PC-3 (cell line): ENCODE results near the gene EXOC8. TPM values are rescaled to one million over a fixed set of nuclear protein-coding genes. Genes with fewer than 3 reads are reported as not detected.

ENCODE experiments used
- ATAC-seq: fragments of 200-7000 bp; cut with Tn5 transposase; 2 replicates; pipeline ENCODE4 v1.9.1; 2020; ENCODE audit warnings: mild to moderate bottlenecking, moderate library complexity
- BruUV-seq: library from RNA; stranded (reverse); fragments of 400-500 nt; replicated peaks from 2 replicates; lab custom pipeline; 2021; lab: Mats Ljungman, UMichigan
- CTCF ChIA-PET: fragments of 300-600 bp; sonication (Branson Sonifier 250); formaldehyde crosslinking; loops from one replicate; lab custom pipeline; 2022; ENCODE audit warnings: antibody characterized with exemption; lab: Charles Lee
- POLR2A ChIA-PET: fragments of 300-600 bp; sonication (Branson Sonifier 250); formaldehyde crosslinking; loops from one replicate; lab custom pipeline; 2022; ENCODE audit warnings: antibody characterized with exemption; ENCODE audit not compliant: unreplicated experiment; lab: Charles Lee
- DNase-seq: peaks from one replicate; pipeline ENCODE4 v3.0.0-alpha.2; 2015
- H2AFZ ChIP-seq: fragments of 300-600 bp; sonication (generic); 2 replicates; pipeline ENCODE4 v1.6.0; 2016; ENCODE audit warnings: antibody characterized with exemption, low read length
- H3F3A ChIP-seq: fragments of 300-600 bp; sonication (generic); one replicate; pipeline ENCODE4 v1.6.0; 2017; ENCODE audit warnings: antibody characterized with exemption, low read length, control low read depth, mild to moderate bottlenecking; ENCODE audit not compliant: unreplicated experiment
- H3K27ac ChIP-seq: fragments of 300-600 bp; sonication (generic); 2 replicates; pipeline ENCODE4 v1.5.1; 2016; ENCODE audit warnings: mild to moderate bottlenecking, low read length
- H3K27me3 ChIP-seq: fragments of 300-600 bp; sonication (generic); 2 replicates; pipeline ENCODE4 v1.6.1; 2016; ENCODE audit warnings: low read length, mixed read lengths
- H3K36me3 ChIP-seq: fragments of 300-600 bp; sonication (generic); 2 replicates; pipeline ENCODE4 v1.6.1; 2016; ENCODE audit warnings: low read depth, mixed run types, low read length, mixed read lengths
- H3K4me1 ChIP-seq: fragments of 300-600 bp; sonication (generic); 2 replicates; pipeline ENCODE4 v1.5.1; 2016; ENCODE audit warnings: low read length; ENCODE audit not compliant: insufficient read depth
- H3K4me2 ChIP-seq: fragments of 300-600 bp; sonication (generic); 2 replicates; pipeline ENCODE4 v1.6.0; 2016; ENCODE audit warnings: low read length
- H3K4me3 ChIP-seq: fragments of 300-600 bp; sonication (generic); 2 replicates; pipeline ENCODE4 v1.5.1; 2016; ENCODE audit warnings: mild to moderate bottlenecking, low read length, mixed read lengths
- H3K79me2 ChIP-seq: fragments of 300-600 bp; sonication (generic); 2 replicates; pipeline ENCODE4 v1.6.1; 2017; ENCODE audit warnings: low read length, mixed read lengths
- H3K9ac ChIP-seq: fragments of 300-600 bp; sonication (generic); 2 replicates; pipeline ENCODE4 v1.6.0; 2016; ENCODE audit warnings: mild to moderate bottlenecking, low read length
- H3K9me2 ChIP-seq: fragments of 300-600 bp; sonication (generic); replicated peaks from 2 replicates; pipeline ENCODE4 v1.6.1; 2016; ENCODE audit warnings: mixed run types, low read length, mixed read lengths
- H3K9me3 ChIP-seq: fragments of 300-600 bp; sonication (generic); 2 replicates; pipeline ENCODE4 v1.6.1; 2016; ENCODE audit warnings: low read length, mixed read lengths
- H4K20me1 ChIP-seq: fragments of 300-600 bp; sonication (generic); 2 replicates; pipeline ENCODE4 v1.6.1; 2016; ENCODE audit warnings: low read length, mixed read lengths
- CTCF ChIP-seq: fragments of 300-600 bp; sonication (generic); conservative IDR thresholded peaks from 2 replicates; pipeline ENCODE4 v1.5.1; 2017; ENCODE audit warnings: antibody characterized with exemption, low read depth, mild to moderate bottlenecking, low read length
- EZH2 ChIP-seq: fragments of 300-600 bp; sonication (generic); IDR thresholded peaks from one replicate; pipeline ENCODE4 v1.6.1; 2017; ENCODE audit warnings: antibody characterized with exemption, mild to moderate bottlenecking, low read length; ENCODE audit not compliant: unreplicated experiment
- EZH2phosphoT487 ChIP-seq: fragments of 300-600 bp; sonication (generic); IDR thresholded peaks from 2 replicates; pipeline ENCODE4 v1.6.1; 2018; ENCODE audit warnings: mild to moderate bottlenecking, antibody characterized with exemption, low read length, borderline replicate concordance
- intact Hi-C: fragments of 100-400 bp; cut with micrococcal nuclease; formaldehyde crosslinking; loops from 2 replicates; pipeline ENCODE4 v1.9.0; 2023
- total RNA-seq: library from RNA; depleted of rRNA; stranded (reverse); fragments of >200 nt; gene quantifications from 2 replicates; pipeline ENCODE4 v1.2.3, GENCODE V29; 2014

EXOC8 gene
- total RNA-seq, 1 experiment from 2014 or later = 14.0 TPM

DNA sequence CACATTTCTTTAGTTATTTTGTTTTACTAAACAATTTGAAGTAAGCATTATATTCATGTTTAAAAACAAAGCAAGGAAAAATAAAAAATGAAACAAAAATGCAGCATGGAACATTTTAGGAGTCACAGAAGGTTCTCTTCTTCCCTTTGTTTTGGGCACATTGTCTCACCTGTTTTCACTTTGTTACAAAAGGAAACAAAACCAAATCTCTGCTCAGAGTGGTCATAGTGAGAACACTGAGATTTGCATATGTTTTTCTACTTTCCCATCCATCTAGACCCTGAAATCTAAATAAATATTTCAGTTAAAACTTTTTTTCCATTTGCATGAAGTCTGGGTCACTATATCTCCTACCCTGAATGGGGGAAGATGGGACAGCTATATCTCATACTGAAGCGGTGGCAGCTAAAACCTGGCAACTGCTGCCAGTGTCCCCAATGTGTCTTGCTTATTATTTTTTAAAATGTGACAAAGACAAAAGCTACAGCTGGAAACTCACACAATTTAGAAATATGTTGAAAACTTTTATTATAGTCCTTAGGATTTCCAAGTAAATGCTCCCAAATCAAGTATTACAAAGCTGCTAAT is 3.5 kb downstream of the EXOC8 start:
- BruUV-seq = no TSS peak
- H3K4me2 ChIP-seq = peak overlapping the region; percentile 94
- no peak overlapping the region for H2AFZ ChIP-seq
- ATAC-seq (no peak), DNase-seq (no peak)
- H3K27ac ChIP-seq = no peak overlapping the region
- peak overlapping the region; percentile 95 for H3K4me3 ChIP-seq
- H3K4me1 ChIP-seq = peaks cover 9% of the 10 kb centered on the region
- POLR2A ChIA-PET = interaction anchor here (0.6 kb wide), 1 partner anchor 94 kb away, joined by 4 read pairs; no protein-coding TSS in a partner anchor
- CTCF ChIA-PET = no interaction called here
- H3F3A ChIP-seq = no peaks in the 10 kb centered on the region
- intact Hi-C loops = loop anchor here (10.0 kb wide), 1 partner anchor 359 kb away; the partner anchor contains the start of genes ARV1 and TTC13
- H4K20me1 ChIP-seq = peaks cover 49% of the 10 kb centered on the region
- no peaks in the 10 kb centered on the region for H3K9me3 ChIP-seq
- H3K79me2 ChIP-seq = peaks cover 82% of the 10 kb centered on the region
- TF ChIP-seq EZH2 (no peak), EZH2phosphoT487 (no peak)
- H3K27me3 ChIP-seq = no peaks in the 10 kb centered on the region
- H3K9ac ChIP-seq = peak overlapping the region; percentile 95
- H3K9me2 ChIP-seq = no peaks in the 10 kb centered on the region
- no peaks in the 10 kb centered on the region for H3K36me3 ChIP-seq

DNA sequence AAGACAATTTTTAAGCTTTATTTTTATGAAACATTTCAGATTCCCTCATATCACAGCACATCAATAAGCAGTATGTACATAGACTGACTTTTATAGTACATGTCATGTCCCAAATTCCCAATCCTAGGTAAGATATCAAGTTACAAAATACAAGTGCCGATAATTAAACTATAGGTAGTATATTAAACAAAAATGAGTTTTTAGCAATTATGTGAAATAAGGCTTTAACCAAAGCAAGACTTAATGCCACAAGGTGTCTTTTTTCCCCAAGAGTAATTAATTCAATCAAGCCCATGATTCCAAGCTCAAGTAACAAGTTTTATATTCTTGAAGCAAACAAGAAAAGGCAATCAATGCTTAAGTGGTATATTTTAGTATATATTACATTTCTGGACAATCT is 4.9 kb downstream of the EXOC8 start:
- H3K36me3 ChIP-seq = no peaks in the 10 kb centered on the region
- ChIA-PET POLR2A (no interaction called here), CTCF (interaction anchor here (0.5 kb wide), 1 partner anchor 24 kb away, joined by 3 read pairs; no protein-coding TSS in a partner anchor)
- no peak for ATAC-seq
- H3K4me1 ChIP-seq = peaks cover 9% of the 10 kb centered on the region
- H3K9ac ChIP-seq = peak overlapping the region; percentile 95; the same call in 1 of the 2 replicates
- H3K9me3 ChIP-seq = no peaks in the 10 kb centered on the region
- H3K9me2 ChIP-seq = no peaks in the 10 kb centered on the region
- no peak for DNase-seq
- no peak for TF ChIP-seq CTCF
- no peak for TF ChIP-seq EZH2
- no peak for TF ChIP-seq EZH2phosphoT487
- peaks cover 49% of the 10 kb centered on the region for H4K20me1 ChIP-seq
- H2AFZ ChIP-seq = no peak overlapping the region
- intact Hi-C loops = loop anchor here (10.0 kb wide), 1 partner anchor 358 kb away; the partner anchor contains the start of genes ARV1 and TTC13
- peak overlapping the region; percentile 94 for H3K4me2 ChIP-seq
- peaks cover 69% of the 10 kb centered on the region for H3K79me2 ChIP-seq
- BruUV-seq = no TSS peak
- H3K4me3 ChIP-seq = peak overlapping the region; percentile 95
- no peak overlapping the region for H3K27ac ChIP-seq
- H3F3A ChIP-seq = no peaks in the 10 kb centered on the region
- no peaks in the 10 kb centered on the region for H3K27me3 ChIP-seq

DNA sequence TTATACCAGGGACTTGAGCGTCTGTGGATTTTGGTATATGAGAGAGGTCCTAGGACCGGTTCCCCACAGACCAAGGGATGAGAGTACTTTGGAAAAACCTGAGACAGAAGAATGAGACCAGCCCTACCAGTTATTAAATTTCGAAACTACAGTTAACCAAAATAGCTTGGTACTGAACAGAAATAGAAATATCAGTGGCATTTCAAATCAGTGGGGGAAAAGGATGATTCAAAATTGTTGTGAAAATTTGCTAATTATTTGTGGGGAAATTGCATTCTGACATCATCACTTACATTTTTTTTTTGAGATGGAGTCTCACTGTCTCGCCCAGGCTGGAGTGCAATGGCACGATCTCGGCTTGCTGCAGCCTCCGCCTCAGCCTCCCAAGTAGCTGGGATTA is 8.2 kb downstream of the EXOC8 start:
- DNase-seq = no peak
- Histone ChIP-seq H3K4me1 (peaks cover 9% of the 10 kb centered on the region), H3K9me2 (no peaks in the 10 kb centered on the region), H3K27ac (no peak overlapping the region), H3K9ac (no peak overlapping the region), H3K27me3 (no peaks in the 10 kb centered on the region), H3K9me3 (no peaks in the 10 kb centered on the region), H3K79me2 (peaks cover 37% of the 10 kb centered on the region), H3K4me3 (no peak overlapping the region), H3K36me3 (no peaks in the 10 kb centered on the region), H3K4me2 (no peak overlapping the region), H3F3A (no peaks in the 10 kb centered on the region), H4K20me1 (peaks cover 26% of the 10 kb centered on the region), H2AFZ (no peak overlapping the region)
- TF ChIP-seq CTCF (no peak), EZH2 (no peak), EZH2phosphoT487 (no peak)
- BruUV-seq = no TSS peak
- ATAC-seq = no peak
- intact Hi-C loops = no loop called here
- CTCF ChIA-PET = no interaction called here
- POLR2A ChIA-PET = no interaction called here
